H1 (cell line): ENCODE results near the gene CCDC141. TPM values are rescaled to one million over a fixed set of nuclear protein-coding genes. Genes with fewer than 3 reads are reported as not detected.

Experiments
- ATF2 ChIP-seq: IDR thresholded peaks from 2 replicates; pipeline ENCODE4 v1.6.1; 2012; ENCODE audit warnings: low read length, inconsistent platforms
- FOSL1 ChIP-seq: IDR thresholded peaks from 2 replicates; pipeline ENCODE4 v1.6.1; 2011; ENCODE audit warnings: mild to moderate bottlenecking, low read depth, low read length, moderate library complexity; ENCODE audit not compliant: insufficient read depth
- polyA plus RNA-seq, 7 experiments: library from polyadenylated mRNA; depleted of rRNA in 3 of 7; stranded (reverse) in 5 of 7; unstranded in 2 of 7; fragments of >200 nt in 5 of 7; fragments of 200-250 nt in 2 of 7; gene quantifications; 1 replicate in 5 of 7; 2 replicates in 1 of 7; 4 replicates in 1 of 7; pipeline versions ENCODE4 v1.2.1 to v1.2.3, GENCODE V29; 2011 to 2013; ENCODE audit warnings: missing spikeins in 2 of 7, mixed read lengths in 2 of 7
- total RNA-seq: library from RNA; stranded (reverse); fragmentation: NEBNext Ultra II Directional; extraction: Animal tissue kit (Norgen Biotek cat#: 25700); gene quantifications from 2 replicates; pipeline ENCODE4 v1.2.1, GENCODE V29; 2021

Gene CCDC141
- total and polyA plus RNA-seq, 2 of the 8 experiments (the other 6 are each of a cell fraction or from before 2014, with no cell fraction given), result 0.56 to 21.6 TPM

- TF ChIP-seq ATF2, result no peak
- TF ChIP-seq FOSL1, result no peak
Observed at GRCh38 chr2:178834086-178834485, 215.9 kb downstream of the CCDC141 start (continued).
